Measurements from ENCODE around the gene INTS1. TPM values are rescaled to one million over a fixed set of nuclear protein-coding genes. Genes with fewer than 3 reads are reported as not detected.

Gene INTS1
- total and polyA plus RNA-seq, 2 of the 4 experiments (the other 2 are of a cell fraction): 9.3 to 40.1 TPM

DNA sequence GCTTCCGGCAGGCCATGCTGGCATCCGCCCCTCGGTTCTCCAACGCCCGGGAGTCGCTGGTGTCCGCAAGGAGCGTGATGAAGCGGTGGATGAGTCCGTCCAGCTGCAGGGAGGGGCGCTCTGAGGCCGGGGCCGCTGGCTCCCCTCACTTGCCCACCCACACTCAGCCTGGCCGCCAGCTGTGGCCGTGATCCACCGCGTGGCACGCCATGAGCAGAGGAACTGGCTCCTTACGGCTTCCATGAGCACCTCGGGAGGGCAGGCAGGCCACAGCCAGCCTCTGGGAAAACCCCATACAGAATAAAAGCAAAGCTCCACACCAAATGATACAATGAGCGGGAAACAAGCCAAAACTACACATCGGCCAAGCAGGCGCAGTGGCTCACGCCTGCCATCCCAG lies 29.5 kb downstream of the INTS1 start:
- POLR2A ChIA-PET (ENCODE audit: unreplicated experiment): no interaction called here

More for the DNA sequence above, 29.5 kb downstream of the INTS1 start:
- BruUV-seq (replicated peaks): no TSS peak
- H4K8ac ChIP-seq (ENCODE audit: low read depth in 2 of 2, low read length in 2 of 2): no peak overlapping the region
- no peak overlapping the region for H3K4me3 ChIP-seq (ENCODE audit: insufficient read depth, low read depth, low read length)
- no peak overlapping the region for H2BK120ac ChIP-seq (ENCODE audit: low read depth, low read length)
- no peak overlapping the region for H2AK9ac ChIP-seq (replicated peaks; ENCODE audit: low read depth, low read length, poor library complexity)
- no peak overlapping the region for H4K5ac ChIP-seq (ENCODE audit: low read depth, low read length)
- peaks cover 3% of the 10 kb centered on the region; the same call in 1 of the 2 replicates for H4K20me1 ChIP-seq (ENCODE audit: insufficient read depth, low read length)
- no peak for ATAC-seq (ENCODE audit: low read depth)
- H3K4me1 ChIP-seq (ENCODE audit: control insufficient read depth, insufficient read depth, low read length): no peaks in the 10 kb centered on the region
- H2BK15ac ChIP-seq (ENCODE audit: low read depth, low read length): no peak overlapping the region
- no peaks in the 10 kb centered on the region for H3K79me1 ChIP-seq (ENCODE audit: low read depth in 1 of 2, low read length in 2 of 2)
- no peak overlapping the region for H3K18ac ChIP-seq (ENCODE audit: low read depth, low read length)
- H3K23ac ChIP-seq (ENCODE audit: low read depth, low read length): no peak overlapping the region
- H3K4ac ChIP-seq (ENCODE audit: low read depth, low read length): no peak overlapping the region
- H3K9ac ChIP-seq (ENCODE audit: low read depth, low read length): no peak overlapping the region
- in situ Hi-C loops (cut with MboI; ENCODE audit: low sequenced_read_pairs): no loop called here
- H2AK5ac ChIP-seq (ENCODE audit: low read depth, low read length): no peak overlapping the region
- dilution Hi-C loops (cut with HindIII; ENCODE audit: low sequenced_read_pairs, unreplicated experiment): no loop called here
- DNase-seq: peak; percentile 52
- no peaks in the 10 kb centered on the region for H3K27me3 ChIP-seq (ENCODE audit: control insufficient read depth, insufficient read depth, low read length)
- H3K4me2 ChIP-seq (ENCODE audit: low read depth, low read length): no peak overlapping the region
- intact Hi-C loops (cut with micrococcal nuclease): loop anchor here (2.0 to 5.0 kb wide), 2 partner anchors 42 to 282 kb away; no protein-coding TSS in a partner anchor
- H3K14ac ChIP-seq (replicated peaks; ENCODE audit: low read depth, low read length): no peak overlapping the region
- WGBS, 2 experiments (ENCODE audit: extremely low coverage in 2 of 2, insufficient read length in 1 of 2): 86% methylated on average over 7 of the region's 24 CpGs; no CpG with 5 or more reads in 1 of the 2 experiments
- TF ChIP-seq, protein P1, sequence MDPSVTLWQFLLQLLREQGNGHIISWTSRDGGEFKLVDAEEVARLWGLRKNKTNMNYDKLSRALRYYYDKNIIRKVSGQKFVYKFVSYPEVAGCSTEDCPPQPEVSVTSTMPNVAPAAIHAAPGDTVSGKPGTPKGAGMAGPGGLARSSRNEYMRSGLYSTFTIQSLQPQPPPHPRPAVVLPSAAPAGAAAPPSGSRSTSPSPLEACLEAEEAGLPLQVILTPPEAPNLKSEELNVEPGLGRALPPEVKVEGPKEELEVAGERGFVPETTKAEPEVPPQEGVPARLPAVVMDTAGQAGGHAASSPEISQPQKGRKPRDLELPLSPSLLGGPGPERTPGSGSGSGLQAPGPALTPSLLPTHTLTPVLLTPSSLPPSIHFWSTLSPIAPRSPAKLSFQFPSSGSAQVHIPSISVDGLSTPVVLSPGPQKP (IDR thresholded peaks at IDR 0.05; ENCODE audit: borderline replicate concordance, low read depth, low read length): no peak
- TF ChIP-seq SMC3 (IDR thresholded peaks at IDR 0.05; ENCODE audit: low read depth, low read length) (no peak), MXI1 (IDR thresholded peaks at IDR 0.05; ENCODE audit: borderline replicate concordance, low read depth, low read length) (no peak), CHD1 (IDR thresholded peaks at IDR 0.05; ENCODE audit: low read depth, low read length) (no peak), RCOR1 (IDR thresholded peaks at IDR 0.05; ENCODE audit: insufficient replicate concordance, low read length) (no peak), MAFK (IDR thresholded peaks at IDR 0.05; ENCODE audit: low read depth, low read length) (no peak), POLR2A (IDR thresholded peaks at IDR 0.05; ENCODE audit: low read depth, low read length) (no peak), NFE2L2 (IDR thresholded peaks at IDR 0.05; ENCODE audit: low read depth, low read length) (no peak), CEBPB (IDR thresholded peaks at IDR 0.05; ENCODE audit: low read depth, low read length) (no peak), RAD21 (IDR thresholded peaks at IDR 0.05; ENCODE audit: low read length) (no peak), BHLHE40 (IDR thresholded peaks at IDR 0.05; ENCODE audit: low read depth, low read length) (no peak)
- TF ChIP-seq, protein P2, sequence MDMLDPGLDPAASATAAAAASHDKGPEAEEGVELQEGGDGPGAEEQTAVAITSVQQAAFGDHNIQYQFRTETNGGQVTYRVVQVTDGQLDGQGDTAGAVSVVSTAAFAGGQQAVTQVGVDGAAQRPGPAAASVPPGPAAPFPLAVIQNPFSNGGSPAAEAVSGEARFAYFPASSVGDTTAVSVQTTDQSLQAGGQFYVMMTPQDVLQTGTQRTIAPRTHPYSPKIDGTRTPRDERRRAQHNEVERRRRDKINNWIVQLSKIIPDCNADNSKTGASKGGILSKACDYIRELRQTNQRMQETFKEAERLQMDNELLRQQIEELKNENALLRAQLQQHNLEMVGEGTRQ (IDR thresholded peaks at IDR 0.05; ENCODE audit: low read depth, low read length): no peak
- H2AFZ ChIP-seq (replicated peaks; ENCODE audit: low read length, poor library complexity): no peak overlapping the region
- no peaks in the 10 kb centered on the region for H3K9me3 ChIP-seq (ENCODE audit: control insufficient read depth, insufficient read depth, low read length)
- CTCF ChIA-PET: interaction anchor here (0.8 to 1.5 kb wide), 3 partner anchors 14 to 62 kb away, joined by 3 to 8 read pairs (median 3); no protein-coding TSS in a partner anchor
- H3K56ac ChIP-seq (ENCODE audit: extremely low read depth, insufficient read depth, low read length): no peak overlapping the region
- H3K9me1 ChIP-seq (ENCODE audit: insufficient read depth, low read length): no peaks in the 10 kb centered on the region
- peaks cover 73% of the 10 kb centered on the region for H3K36me3 ChIP-seq (ENCODE audit: control insufficient read depth, insufficient read depth, low read length)
- no peak overlapping the region for H4K91ac ChIP-seq (ENCODE audit: insufficient read depth, low read depth, low read length)
- no peak overlapping the region for H2BK20ac ChIP-seq (ENCODE audit: low read depth, low read length)
- no peak overlapping the region for H3K27ac ChIP-seq (ENCODE audit: insufficient read depth, low read length)
- no peak overlapping the region for H2BK5ac ChIP-seq (ENCODE audit: low read depth, low read length, poor library complexity, severe bottlenecking)

All from IMR-90 (cell line).